Stimulated activated CD4-positive, alpha-beta T cell treated with anti-CD3 and anti-CD28 coated beads, Interleukin-12 subunit alpha, Interleukin-12 subunit beta, amount 100 ng/mL, for 4 hours (primary cell): ENCODE data around the gene PSD4.

Experiments
- DNase-seq: peaks from one replicate; pipeline ENCODE4 v3.0.0-alpha.2; 2020

Gene PSD4

DNA sequence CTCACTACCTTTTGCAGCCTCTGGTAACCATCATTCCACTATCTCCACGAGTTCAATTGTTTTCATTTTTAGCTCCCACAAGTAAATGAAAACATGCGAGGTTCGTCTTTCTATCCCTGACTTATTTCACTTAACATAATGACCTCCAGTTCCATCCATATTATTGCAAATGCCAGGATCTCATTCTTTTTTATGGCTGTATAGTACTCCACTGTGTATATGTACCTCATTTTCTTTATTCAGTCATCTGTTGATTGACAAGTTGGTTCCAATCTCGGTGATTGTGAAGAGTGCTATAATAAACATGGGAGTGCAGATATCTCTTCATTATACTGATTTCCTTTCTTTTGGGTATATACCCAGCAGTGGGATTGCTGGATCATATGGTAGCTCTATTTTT lies 29.5 kb upstream of the PSD4 start:
- DNase-seq = no peak

DNA sequence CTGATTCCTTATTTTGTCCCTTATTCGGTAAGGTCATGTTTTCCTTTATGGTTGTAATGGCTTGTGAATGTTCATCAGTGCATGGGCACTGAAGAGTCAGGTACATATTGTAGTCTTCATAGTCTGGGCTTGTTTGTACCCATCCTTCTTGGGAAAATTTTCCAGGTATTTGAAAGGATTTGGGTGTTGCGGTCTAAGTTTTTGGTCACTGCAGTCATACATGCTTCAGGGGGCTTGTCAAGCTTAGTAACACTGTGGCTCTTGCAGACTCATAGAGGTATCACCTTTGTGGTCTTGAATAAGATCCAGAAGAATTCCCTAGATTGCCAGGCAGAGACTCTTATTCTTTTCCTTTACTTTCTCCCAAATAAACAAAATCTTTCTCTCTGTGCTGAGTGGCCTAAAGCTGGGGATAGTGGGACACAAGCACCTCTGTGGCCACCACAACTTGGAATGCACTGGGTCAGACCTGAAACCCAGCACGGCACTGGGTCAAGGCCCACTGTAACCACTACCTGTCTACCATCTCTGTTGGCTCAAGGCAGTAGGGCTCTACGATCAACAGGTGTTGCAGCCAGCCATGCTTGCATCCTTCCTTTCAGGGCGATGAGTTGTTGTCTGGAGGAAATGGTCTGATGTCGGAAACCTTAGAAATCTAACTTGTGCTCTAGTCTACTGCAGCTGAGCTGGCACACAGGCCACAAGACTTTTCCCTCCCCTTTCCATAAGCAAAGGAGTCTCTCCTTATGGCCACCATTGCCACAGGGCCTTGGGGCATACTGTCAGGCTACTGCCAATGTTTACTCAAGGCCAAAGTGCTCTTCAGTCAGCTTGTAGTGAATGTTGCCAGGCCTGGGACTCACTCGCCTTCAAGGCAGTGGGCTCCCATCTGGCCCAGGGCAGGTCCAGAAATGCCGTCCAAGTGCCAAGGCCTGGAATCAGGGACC lies 24.9 kb upstream of the PSD4 start:
- DNase-seq = no peak

DNA sequence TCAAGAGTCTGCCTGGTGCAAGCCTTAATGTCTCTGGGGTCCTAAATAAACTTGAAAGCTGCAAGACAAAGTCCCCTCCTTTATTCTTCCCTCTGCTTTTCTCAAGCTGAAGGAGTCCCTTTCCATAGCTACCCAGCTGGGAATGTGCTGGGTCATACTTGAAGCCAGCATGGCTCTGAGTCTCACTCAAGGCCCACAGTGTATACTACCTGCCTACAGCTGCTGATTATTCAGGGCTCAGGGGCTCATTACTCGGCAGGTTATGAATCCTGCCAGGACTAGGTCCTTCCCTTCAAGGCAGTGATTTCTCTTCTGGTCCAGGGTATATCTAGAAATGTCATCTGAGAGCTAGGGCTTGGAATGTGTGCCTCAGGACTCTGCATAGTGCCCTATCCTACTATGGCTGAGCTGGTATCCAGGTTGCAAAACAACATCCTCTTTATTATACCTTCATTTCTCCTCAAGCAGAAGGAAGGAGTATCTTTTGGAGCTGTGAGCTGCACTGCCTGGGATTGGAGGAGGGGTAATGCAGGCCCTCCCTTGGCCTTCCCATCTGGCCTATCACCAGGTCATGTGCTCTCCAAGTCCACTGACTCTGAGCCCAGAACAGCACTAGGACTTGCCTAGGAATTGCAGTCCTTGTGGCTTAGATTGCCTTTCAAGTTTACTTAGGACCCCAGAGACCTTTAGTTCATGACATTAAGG lies 24.1 kb upstream of the PSD4 start:
- no peak for DNase-seq

DNA sequence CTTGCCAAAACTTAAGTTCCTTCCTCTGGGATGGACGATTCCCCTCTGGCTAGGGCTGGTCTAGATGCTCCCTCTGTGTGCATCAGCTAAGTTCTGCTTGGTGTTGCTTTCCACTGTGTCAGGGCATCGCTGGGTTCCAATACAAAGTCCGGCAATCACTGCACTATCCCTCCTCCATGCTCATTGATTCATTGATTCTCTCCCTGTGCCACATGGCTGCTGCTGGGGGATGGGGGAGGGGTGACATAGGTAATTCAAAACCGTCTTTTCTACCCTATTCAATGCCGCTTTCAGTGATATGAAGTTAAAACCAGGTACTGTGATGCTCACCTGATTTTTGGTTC lies 23.5 kb upstream of the PSD4 start:
- no peak for DNase-seq

DNA sequence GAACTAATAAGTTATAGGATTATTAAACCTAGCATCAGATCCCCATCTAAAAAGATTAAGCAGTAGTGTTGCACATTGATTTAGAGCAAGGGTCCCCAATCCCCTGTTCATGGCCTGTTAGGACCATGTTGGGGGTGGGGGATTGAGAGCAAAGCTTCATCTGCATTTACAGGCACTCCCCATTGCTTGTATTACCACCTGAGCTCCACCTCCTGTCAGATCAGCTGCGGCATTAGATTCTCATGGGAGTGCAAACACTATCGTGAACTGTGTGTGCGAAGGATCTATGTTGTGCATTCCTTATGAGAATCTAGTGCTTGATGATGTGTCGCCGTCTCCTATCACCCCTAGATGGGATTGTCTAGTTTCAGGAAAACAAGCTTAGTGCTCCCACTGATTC lies 18.4 kb upstream of the PSD4 start:
- no peak for DNase-seq

DNA sequence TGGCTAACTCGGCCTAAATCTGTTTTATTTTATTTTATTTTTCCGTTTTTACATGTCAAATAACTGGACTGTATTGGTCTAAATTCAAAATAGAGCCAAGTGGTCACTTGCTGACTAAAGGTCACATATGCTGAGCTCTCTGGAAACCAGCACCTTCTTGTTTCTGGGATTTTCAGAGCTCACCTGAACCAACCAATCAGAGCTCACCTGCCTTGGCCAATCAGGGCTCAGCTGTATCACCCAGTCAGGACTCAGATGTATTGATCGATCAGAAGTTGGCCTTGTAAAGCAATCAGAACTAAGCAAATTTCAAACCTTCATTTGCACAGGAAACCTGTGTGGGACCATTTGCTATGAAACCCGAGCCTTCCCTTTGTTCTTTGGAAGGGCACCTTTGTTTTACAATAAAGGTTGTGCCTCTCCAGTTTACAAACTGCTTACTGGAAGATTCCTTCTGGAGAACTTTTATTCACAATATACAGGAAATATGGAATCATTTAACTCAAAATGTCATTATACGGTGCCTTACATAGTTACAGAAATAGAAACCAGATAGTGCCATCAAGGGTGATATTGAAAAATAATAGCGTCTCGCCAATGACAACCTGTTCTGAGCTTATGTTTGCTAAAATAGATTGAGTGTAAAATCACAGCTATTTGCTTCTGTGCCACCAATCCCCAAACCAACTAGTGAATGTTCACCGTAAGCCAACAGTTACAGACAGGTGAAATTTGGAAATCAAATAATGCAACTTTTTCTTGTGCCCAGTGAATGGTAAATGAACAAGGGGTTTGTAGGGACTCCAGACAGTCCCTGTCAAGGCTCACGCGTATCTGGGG lies 17.3 kb upstream of the PSD4 start:
- no peak for DNase-seq

DNA sequence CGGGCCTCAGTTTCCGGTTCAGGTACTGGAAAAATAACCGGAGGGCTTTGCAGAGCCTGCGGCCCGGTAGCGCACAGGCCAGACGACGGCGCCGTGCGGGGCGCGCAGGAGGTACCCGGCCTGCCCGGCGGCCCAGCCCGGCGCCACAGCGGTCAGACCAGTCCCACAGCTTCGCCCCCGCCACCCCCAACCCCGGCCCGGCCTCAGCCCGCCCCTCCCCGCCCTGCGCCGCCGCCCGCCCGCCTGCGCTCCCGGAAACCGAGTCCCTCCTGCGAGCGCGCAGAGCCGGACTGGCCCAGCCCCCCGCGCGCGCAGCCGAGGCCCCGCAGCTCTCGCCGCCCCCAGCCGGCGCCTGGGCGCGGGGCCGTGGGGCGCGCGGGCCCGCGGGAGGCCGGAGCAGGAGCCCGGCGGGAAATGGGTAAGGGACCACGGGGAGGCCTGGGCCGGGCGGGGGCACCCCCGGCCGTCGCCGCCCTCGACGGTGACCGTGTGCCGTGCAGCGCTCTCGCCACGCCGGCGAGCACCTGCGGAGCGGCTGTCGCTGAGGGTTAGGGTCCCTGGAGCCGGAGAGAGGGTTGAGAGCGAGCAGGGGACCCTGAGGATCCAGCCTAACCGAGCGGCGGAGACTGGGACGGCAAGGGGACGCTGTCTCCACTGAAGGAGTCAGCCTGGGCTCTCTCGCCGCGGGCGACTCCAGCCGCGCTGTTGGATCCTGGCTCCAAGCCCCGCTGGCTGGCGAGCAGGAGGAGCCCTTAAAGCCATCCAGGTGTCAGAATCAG lies 16.5 kb upstream of the PSD4 start:
- peak; percentile 64 for DNase-seq

DNA sequence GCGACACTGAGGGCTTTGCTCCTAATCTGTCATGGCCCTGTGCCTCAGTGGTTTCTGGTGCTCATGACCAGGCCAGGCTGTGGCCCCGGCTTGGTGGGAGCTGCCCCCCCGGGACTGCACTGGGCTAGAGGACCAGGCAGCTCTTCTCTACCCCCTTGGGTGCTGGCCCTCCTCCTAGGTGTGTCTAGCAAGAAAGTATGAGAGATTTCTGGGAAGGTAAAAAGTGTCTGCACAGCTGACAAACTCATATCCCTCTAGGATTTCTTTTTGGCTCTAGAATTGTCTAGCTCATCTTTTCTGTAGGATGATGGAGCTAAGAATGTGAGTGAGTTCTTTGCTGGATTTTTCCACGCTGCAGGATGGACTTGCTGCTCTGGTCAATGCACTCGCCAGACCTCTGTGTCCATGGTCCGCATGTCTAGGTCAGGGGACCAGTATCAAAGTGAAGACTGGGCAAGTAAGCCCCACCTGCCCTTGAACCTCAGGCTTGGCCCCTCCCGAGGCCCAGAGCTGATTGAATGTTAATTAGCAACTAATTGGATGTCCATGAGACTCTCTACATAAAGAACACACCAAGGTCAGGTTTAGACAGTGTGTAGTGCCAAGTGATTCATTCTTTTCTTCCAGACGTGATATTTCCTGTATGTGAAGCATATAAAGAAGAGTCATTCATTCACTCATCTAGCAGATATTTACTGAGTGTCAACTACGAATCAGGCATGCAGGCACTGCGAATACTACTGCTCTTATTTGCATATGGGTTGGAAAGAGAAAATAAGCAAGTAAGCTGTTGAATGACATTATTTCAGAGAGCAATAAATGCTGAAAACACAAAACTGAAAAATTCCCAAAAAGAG lies 15.6 kb upstream of the PSD4 start:
- no peak for DNase-seq

DNA sequence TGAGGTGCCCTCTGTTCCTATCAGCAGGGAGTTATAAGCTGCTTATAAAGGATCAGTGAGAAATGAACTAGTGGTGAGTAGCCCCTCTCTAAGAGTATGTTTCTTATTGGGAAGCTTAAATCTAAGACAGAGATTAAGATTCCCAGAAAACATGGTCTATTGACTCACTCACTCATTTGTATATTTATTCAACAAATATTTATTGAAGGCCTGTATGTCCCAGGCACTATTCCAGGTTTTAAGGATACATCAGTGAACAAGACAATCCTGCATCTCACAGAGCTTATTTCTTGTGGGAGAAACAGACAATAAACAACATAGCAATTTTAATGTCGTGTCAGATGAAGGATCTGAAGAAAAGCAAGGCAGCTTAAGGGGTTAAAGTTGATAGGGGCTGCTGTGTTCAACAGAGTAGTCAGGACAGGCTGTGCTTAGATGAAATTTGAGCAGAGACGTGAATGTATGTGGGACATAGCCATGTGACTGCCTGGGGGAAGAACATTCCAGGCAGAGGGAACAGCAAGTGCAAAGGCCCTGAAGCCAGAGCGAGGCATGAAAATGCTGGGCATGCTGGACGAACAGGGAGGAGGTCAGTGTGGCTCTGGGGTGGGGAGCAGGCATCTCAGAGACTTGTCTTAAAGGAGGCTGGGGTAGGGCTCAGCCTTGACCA lies 14.8 kb upstream of the PSD4 start:
- no peak for DNase-seq

DNA sequence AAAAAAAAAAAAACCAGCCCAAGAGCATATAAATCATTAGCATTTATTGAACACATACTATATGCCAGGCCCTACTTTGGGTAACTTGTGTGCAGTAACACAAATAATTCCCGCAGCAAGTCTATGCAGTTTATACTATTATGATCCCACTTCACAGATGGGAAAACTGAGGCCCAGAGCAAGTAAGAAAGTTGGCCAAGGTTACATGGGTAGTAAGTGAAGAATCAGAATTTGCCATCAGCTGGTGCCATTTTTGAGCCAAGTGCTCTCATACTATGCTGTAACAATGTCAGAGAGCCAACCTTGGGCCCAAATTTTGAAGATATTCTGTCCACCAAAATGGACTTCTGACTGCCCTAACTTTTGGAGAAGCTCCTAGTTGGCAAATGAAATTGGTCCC lies 13.5 kb upstream of the PSD4 start:
- DNase-seq = no peak

DNA sequence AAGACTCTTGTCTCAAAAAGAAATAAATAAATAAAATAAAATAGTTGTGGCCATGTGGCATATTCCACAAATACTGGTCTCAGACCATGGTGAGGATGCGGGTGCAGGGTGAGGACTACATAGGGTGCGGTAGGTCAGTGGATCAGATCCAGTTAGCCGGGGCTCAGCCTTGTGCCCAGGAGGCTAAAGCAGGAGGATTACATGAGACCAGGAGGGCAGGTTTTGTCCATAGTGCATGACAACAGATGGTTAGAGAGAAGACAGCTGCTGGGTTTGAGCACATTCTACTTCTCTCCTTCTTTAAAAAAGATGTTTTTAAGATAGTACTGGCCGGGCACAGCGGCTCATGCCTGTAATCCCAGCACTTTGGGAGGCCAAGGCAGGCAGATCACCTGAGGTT lies 12.8 kb upstream of the PSD4 start:
- DNase-seq = no peak

DNA sequence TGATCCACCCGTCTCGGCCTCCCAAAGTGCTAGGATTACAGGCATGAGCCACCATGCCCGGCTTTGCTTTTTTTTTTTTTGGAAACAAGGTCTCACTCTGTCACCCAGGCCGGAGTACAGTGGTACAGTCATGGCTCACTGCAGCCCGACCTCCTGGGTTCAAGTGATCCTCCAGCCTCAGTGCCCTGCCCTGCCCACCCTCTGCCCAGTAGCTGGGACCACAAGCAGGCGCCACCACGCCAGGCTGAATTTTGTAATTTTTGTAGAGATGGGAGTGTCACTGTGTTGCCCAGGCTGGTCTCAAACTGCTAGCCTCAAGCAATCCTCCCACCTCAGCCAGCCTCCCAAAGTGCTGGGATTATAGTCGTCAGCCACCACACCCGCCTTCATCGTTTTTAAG lies 11.6 kb upstream of the PSD4 start:
- no peak for DNase-seq

DNA sequence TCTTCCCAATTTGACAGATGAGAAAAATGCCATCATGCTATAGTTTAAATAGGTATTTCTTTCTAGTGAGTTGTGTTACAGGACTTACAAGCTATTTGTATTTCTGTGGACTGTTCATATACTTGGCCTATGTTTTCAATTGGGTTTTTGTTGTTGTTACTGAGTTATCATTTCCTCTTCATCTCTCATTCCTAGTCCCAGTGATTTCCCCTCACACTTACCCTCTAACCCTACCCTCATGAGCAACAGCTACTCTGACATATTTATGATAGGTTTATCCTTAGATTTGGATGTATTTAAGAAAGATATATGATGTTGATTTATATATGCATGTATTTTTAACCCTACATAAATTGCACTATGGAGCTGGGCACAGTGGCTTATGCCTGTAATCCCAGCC lies 10.9 kb upstream of the PSD4 start:
- DNase-seq = no peak

DNA sequence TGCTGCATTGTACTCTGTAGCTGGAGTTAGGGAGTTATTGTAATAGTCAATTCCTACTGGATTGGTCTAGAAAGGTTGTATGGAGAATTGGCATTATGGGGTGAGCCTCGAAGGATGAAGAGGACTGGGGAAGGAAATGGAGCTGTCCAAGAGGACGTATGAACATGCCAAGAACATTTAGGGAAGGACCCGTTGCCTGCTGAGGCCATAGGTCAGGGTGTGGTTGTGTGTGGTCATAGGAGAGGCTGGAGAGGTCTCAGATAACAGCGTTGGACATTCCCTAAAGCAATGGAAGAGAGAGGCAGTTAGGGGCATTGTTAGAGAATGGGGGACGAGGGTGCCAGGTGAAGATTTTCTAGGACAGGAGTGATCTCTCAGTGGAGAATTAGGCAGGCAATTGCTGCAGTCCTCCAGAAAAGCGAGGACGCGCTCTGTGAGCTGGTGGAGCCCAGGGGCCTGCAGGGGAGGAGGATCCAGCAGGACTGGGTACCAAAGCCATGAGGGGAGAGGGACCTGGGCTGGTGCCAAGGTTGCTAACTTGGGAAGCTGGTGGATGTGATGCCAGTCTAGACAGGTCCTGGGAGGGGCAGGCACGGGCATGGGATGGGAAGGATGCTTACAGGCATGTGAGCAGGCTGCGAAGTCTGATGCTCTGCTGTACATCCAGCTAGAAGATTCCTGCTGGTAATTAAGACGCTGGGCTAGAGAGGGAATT lies 9.4 kb upstream of the PSD4 start:
- no peak for DNase-seq

DNA sequence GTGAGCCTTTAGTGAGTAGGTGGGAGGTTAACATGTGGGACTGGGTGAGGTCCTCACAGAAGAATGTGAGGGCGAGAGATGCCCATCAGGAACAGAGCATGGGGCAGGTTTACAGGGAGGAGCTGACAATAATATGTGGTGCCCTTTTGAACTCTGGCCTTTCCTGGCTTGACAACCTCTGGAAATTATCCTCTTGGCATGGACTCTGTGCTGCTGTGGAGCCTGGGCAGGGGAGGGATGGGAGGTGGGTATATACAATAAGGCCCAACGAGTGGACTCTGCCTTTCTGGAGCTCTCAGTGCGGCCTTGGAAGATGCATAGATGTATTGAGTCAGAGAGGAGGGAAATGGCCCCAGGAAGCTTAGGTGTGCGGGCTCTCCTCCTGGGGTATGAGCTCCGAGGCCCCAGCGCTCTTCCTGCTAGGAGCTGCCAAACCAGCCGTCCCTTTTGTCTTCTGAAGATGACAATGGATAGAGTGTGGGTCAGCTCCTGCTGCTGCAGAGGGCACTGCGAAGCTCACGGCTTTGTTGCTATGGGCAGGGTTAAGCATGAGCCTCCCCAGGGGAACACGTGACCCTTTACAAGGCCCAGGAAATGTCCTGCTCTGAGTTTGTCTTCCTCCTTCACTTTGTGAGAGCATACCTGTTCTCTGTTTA lies 8.7 kb upstream of the PSD4 start:
- DNase-seq = no peak

DNA sequence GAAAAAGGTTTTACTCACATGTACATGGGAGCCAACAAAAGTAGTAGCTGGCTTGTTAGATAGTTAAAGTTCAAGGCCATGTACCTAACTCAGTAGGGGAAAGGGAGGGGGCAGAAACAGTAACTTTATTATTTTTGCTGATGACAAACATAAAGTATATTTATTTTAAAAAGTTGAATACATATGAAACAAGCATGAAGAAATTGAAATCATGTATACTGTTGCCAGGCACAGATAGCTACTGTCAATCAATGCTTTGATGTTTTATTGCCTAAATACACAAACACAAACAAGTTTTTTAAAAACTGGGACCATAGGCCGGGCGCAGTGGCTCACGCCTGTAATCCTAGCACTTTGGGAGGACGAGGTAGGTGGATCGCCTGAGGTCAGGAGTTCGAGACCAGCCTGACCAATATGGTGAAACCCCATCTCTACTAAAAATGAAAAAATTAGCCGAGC lies 7.6 kb upstream of the PSD4 start:
- DNase-seq = no peak

DNA sequence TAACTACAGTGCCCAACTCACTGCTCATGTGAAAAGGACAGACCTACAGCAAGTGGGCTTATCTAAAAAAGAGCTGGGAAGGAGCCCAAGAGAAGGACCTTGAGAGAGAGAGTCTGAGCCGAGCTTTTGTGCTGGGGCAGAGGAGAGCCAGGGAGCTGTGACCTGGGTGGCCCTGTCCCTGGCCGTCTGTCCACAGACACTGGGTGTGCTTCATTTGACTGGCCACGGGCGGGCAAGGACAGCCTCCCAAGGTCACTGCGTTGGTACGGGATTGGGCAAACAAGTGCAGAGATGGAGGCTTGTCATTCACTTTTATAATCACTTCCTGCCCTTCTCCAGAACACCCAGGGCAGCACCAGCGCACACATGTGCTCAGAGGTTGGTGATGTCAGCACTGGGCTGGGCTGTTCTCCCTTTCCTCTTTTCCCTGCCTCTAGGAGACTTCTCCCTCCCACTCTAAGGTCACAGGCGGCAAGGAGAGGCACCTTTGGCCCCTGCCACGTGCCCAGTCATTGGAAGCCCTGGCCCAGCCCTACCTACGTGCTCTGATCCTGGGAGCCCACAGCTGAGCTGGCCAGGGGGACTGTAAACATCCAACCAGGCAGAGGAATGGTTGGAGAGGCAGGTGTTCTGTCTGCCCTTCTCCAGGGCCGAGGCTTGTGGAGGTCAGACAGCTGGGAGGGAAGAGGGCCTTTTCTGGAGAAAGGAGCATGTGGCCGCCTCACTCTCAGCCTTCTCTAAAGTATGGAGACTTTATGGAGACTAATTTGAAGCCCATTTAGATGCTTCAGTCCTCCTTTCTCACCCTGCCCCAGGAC lies 6.4 kb upstream of the PSD4 start:
- peak; percentile 36 for DNase-seq

DNA sequence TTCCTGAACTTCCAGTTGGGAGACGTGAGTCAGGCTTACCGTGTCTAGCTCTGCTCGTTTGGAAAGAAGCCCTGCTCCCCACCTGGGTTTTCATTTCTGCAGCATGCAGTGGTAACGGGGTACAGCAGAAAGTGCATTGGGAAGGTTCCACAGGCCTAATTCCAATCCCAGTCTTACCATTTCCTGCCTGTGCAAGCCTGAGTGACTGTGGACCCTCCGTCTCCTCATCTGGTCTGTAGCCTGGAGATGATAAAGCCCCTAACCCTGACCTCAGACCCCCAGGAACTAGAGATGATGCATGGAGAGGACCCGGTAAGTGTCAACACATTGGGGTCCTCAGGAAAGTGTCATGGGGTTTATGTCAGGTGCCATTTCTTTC lies 5.8 kb upstream of the PSD4 start:
- no peak for DNase-seq

DNA sequence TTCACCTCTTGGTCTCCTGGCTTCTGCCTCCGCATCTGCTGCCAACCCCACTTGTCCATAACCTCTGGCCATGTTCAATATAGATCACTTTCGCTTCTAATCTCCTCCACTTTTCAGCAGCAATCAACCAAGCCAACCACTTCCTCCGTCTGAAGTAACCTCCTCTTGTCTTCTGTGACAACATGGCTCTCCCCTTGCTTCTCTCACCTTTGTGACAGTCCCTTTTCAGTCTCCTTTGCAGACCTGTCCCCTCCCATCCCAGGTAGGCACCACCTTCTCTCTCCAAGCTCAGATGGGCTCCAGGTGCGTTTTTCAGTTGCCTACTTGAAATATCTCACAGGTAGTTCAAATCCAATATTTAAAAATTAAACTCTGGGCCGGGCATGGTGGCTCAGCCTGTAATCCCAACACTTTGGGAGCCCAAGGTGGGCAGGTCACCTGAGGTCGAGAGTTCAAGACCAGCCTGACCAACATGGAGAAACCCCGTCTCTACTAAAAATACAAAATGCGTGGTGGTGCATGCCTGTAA lies 4.7 kb upstream of the PSD4 start:
- no peak for DNase-seq
